GM19238 (cell line): ENCODE measurements around the gene PAK5.

Experiments
- DNase-seq: peaks from one replicate; pipeline ENCODE4 v3.0.0; 2011; ENCODE audit warnings: low spot score; ENCODE audit not compliant: insufficient read length

The PAK5 gene

DNA sequence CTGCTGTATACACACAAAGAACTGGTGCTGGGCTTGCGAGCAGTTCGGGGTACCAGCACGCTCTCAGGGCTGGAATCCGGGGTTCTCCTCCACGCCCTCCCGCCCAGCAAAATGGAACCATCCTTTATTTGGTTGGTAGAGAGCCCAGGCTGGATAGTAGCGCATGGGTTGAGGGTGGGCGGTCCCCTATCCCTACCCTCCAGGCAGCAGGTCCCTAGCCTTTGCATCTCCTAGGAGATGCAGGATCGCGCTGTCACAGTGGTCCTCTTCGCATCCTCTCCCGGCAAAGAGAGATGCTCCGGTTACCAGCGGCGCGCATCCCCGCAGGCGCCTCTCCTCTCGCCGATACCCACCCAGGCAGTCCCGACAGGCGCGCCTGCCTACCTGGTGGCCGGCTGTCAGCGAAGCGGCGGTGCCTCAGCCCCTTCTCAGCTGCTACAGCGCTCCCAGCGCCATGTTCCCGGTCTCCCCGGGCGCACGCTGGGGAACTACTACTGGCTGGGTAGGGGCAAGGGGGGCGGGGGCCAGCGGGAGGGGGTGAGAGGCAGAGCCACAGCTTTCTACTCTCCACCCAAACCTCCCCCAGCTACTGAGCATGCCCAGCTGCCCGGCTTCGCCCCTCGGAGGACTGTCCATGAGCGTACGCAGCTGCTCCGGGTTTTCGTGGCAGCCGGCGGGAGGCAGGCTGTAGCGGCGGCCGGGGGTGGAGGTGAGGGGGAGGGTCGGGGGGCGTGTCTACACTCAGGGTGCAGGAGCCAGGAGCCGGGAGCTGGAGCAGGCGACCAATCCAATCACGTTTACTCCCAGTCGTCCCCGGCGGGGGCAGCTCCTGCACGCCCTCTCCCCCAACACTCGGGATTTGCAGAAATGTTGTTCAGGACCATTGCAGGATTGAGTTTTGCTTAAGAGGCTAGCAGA lies at the start of gene PAK5:
Gene PAK5 (minus strand): TSS at position 699 of the 918 bp plus-strand sequence. CDS start 194,748 bp downstream, outside the sequence.
- DNase-seq: no peak

DNA sequence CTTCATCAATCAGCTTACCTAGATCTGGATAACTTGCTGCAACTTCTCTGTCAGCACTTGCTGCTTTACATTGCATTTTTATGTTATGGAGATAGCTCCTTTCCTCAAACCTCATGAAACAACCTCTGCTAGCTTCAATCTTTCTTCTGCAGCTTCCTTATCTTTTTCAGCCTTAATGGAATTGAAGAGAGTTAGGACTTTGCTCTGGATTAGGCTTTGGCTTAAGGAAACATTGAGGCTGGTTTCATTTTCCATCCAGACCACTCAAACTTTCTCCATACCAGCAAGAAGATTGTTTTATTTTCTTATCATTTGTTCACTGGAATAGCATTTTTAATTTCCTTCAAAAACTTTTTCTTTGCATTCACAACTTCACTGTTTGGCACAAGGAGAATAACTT lies 48.8 kb upstream of the PAK5 start:
- DNase-seq: no peak

DNA sequence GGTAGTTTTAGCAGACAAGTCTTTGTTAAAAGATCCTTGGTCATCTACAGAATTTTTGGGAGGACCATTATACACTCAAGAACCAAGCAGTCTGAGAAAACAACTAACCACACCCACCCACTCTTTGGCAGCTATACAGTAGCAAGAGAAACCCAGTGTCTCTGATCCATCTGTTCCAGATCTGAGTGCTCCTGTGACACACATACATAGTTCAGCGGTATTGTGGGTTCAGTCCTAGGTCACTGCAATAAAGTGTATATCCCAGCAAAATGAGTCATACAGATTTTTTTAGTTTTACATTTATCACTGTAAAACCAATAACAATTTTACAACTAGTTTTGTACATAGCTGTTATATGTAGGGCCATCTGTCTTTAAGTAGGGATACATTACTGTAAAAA lies 47.4 kb upstream of the PAK5 start:
- DNase-seq: no peak

DNA sequence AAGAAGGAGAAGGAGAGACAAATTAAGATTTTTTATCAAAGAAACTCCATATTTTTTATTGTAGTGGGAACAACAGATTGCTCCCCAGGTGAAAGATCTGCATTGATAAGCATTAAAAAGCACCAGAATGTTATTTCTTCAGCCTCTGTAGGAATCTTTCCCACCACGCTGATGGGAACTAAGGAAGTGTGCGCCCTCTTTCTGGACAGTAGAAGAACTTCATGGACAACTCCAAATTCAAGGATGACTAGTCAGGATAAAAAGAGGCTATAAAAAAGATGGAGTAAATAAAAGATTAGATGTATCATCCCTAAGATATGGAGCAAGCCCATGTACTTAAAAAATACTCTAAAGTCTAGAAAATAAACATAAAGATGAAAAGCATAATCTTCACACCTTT lies 45.8 kb upstream of the PAK5 start:
- DNase-seq: no peak

DNA sequence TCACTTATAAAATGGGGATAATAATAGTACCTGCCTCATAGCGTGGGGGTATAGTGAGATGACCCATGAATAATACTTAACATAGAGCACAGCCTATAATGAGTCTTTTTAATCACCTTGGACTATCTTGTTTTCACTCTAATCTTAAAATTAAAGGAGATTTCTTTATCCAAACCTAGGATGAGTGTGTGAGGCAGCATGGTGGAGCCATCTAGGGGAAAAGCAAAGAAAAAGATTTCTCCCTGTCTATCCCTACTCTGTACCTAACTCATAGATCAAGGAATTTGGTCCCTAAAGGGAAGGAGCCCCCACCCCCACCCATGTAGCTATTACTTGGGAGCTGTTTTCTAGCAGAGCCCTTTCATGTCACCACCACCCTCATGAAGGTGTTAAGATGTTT lies 45.2 kb upstream of the PAK5 start:
- no peak for DNase-seq

DNA sequence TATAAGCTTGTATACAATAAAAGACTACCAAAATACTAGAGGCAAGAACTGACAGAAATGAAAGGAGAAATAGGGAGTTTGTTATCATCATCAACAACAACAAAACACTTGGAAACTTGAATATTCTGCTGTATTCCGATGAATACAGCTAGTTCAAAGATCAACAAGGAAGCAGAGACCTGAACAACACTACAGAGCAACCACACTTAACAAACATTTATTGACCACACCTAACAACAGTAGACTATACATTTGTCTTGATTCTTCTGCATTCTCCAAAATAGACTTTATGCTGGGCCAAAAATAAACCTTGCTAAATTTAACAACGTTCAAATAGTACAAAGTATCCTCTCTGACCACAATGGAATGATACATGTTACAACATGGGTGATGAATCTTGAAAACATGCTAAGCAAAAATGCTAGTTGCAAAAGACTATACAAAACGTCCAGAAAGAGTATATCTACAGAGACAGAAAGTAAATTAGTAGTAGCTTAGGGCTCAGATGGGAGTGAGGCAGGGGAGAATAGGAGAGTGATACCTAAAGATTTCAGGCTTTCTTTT lies 39.1 kb upstream of the PAK5 start:
- no peak for DNase-seq

DNA sequence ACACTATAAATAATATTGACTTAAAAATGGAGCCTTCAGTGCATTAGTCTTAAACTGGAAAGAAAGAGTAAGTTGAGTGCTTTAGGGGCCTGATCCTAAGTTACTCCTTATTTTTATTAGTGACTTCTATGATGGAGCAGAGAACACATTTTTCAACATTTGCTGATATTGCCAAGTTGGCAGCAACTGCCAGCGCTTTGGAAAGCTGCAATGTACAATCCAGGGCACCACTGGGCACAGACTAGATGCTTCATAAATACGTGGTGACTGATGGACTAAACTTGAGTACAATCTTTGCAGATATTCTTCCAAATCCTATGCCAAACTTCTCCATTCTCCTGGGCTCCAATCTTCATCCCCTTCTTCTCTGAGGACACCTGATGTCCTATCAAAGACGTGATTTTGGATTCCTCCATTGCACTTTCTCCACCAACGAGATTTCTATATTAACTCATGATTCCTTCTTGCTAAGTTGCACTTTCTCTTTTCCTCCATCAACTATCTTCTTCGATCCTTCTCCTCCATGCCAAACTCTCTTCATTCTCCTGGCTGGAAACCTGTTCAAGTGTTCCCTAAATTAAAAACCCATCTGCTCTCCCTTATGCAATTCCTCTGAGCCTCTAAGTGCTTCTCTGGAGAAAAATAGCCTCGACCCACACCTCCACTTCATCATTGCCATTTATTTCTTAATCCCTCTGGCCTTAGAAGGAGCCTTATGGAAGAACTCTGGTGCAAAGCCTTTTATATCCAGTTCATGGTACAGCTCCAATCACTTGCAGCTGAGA lies 28.5 kb upstream of the PAK5 start:
- no peak for DNase-seq

DNA sequence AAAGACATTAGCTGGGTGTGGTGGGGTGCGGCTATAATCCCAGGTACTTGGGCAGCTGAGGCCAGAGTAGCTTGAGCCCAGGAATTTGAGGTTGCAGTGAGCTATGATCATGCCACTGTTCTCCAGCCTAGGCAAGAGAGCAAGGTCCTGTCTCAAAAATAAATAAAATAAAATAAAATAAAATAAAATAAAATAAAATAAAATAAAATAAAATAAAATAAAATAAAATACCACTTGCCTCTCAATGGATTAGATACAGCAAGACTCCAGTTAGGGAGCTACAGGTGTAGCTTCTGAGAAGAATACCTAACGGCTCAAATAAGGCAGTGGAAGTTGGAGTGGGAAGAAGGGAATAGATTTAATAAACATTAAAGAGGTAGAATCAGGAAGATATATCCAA lies 13.7 kb upstream of the PAK5 start:
- no peak for DNase-seq

DNA sequence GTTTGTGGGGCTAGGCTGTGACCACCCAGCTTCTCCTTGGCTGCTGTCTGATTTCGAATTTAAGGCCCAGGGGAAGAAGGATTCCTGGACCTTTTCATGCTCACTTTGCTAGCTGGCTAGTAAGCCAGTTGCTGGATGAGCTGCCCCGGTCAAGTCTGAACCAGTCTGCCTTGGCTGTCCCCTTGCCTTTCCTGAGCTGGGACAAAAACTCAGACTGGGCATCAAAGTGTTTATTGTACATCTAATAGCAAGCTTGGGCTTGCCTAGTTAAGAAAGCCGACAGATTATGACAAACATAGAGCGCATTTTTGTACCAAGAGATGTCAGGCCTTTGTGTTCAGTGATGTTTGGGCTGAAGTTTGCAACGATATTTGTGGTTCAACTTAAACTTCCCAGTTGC lies 750 bp upstream of the PAK5 start:
- DNase-seq: no peak

DNA sequence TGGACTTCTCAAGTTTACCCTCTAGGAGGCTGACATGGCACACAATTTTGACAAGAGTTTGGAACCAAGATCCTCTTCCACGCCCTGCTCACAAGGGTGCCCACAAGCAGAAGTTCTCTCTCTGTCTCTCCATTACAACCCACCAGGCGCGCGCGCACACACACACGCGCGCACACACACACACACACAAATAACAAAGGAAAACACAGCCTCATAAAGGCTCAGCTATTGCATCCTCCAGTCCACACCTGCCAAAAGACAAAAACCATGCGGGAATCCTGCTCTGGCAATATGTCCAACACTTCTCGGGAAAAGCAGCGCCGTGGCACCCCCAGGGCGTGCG lies 870 bp downstream of the PAK5 start:
- no peak for DNase-seq

DNA sequence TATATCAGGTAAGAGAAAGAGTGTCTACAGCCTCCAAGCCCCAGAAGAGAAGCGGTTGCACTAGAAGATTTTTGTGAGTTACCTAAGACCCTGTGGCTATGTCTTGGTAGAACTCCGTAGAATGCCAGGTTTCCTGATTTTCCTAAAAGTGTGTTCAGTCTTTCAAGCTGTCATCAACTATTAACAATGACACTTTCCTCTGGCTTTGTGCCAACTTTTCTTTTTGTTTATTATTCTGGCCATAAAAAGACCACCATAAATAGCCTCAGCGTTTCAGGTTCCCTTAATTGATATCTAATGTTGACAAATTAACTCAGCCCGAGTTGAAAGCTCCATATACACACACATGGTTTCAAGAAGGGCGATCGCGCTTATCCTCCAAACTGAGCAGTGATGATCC lies 1.2 kb downstream of the PAK5 start:
- no peak for DNase-seq

DNA sequence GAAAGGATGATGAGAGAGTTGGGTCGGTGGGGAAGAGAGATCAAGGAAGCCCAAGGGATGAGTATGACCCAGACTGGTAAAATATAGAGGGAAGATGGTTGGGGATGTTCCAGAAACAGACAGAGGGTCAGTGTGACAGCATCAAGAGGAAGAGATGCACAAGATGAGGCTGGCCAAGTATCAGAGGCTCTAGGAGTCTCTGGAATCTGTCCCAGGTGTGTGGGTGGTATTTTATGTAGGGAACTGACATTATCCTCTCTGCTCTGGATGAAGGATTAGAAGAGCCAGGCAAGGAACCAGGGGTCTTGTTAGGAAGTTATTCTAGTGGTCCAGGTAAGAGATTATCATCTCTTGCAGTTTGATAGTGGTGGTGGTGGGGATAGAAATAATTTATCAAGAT lies 3.6 kb downstream of the PAK5 start:
- DNase-seq: no peak

DNA sequence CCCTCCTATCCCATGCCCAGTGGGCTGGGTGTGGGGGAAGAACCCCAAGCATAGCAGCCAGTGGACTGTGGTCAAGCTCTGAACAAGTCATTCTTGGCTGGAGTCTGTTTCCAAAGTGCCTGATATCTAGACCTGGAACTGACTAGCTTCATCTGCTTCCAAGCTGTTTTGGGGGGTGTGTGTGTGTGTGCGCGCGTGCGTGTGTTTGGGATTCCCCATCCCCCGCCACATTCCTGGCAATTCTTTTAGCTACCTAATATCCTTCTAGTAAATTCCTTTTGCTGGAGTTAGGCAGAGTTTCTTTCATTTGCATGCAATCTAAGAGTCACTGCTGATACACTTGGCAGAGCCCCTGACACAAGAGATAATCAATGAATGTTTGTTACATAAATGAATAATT lies 7.8 kb downstream of the PAK5 start:
- DNase-seq: no peak

DNA sequence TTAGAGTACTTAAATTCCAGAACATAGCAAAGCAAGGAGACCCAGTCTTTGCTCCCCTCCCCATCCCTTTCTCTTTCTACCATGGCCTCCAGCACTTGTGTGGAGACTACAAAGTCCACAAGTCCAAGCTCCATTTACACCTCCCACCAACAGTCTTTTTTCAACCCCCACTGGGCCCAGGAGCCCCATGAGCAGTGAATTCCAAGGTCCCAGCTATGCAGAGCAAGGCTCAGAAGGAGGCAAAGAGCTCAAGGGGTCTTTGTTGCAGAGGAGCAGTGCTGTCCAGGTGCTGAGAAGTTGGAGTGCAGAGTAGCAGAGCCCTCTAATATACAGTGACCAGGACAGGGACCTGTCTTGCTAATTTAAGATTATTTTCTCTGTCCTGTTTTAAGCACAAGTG lies 9.0 kb downstream of the PAK5 start:
- no peak for DNase-seq

DNA sequence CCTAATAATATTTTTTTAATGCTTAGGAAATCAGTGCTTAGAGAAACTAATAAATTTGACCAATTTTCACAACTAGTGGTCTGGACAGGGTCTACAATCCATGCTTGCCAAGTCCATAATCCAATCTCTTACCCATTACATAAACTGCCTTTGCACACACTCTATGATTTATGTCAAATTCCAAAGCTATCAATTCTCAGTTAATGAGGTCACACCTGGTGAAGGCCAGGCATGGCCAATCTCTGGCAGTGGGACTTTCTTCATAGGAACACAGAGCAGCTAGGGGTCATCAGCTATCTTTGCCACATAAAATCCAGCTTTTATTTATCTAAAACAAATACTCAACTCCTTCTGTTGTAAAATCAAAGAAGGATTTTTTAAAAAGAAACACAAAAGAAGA lies 21.2 kb downstream of the PAK5 start:
- no peak for DNase-seq

DNA sequence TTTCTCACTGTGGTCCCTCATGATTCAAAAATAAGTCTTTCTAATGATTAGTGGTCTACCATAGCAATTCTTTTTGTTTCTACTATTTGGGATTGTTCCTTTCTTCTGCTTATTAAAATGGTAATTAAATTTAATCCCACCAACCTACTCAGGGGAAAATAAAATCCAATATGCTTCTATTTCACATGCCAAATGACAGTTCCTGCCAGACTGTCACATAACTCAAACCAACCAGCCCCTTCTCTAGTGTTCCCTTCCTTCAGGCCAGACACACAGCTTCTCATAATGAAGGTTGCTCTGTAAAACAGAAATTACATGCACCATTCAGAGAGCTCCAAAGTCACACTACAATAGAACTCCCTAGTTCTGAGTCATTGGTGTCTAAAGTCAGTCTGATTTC lies 23.2 kb downstream of the PAK5 start:
- DNase-seq: no peak

DNA sequence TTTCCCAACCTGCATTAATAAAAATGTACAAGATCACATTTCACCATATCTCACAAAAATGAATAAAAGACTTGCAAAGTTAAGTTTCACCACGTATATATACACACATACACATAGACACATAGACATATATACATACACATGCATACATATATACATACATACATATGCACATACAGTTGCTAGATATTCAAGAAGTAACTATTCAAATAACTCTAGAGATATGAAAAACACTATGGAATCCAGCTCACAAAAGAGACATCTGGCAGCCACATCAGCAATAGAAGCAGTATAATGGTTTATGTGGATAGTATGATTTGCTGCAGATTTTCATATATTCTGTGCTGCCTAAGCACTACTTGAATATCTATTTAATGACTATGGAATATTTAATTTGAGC lies 28.1 kb downstream of the PAK5 start:
- DNase-seq: no peak

DNA sequence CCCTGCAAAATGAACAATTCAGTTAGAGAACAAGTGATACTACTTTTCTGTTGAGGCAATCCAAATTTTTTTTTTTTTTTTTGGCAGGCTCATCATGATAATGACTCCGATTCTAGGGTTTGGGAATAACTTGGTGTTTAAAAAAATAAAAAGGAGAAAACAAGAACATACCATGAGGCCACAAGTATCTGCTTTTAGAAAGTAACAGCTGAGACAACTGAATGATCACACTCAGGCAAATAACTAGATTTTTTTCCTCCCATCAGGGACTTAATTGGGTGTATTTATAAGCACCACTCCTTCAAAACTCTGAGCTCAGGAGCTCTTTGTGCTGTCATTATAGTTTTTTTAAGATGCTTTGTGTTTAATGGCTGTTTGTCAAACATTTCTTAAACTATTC lies 29.6 kb downstream of the PAK5 start:
- DNase-seq: no peak

DNA sequence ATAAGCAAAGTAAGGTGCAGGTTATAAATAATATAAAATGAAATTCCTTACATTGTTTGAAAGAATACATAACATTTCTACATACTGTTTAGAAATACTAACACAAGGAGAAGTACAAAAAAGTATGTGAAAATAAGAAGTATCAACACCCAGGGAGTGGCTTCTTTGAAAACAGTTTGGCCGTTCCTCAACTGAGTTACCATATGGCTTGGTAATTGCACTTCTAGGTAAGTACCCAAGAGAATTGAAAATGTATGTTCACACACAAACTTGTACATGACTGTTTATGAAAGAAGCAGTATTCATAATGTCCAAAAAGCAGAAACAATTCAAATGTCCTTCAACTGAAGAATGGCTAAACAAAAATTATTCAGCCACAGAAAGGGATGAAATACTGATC lies 30.7 kb downstream of the PAK5 start:
- no peak for DNase-seq

DNA sequence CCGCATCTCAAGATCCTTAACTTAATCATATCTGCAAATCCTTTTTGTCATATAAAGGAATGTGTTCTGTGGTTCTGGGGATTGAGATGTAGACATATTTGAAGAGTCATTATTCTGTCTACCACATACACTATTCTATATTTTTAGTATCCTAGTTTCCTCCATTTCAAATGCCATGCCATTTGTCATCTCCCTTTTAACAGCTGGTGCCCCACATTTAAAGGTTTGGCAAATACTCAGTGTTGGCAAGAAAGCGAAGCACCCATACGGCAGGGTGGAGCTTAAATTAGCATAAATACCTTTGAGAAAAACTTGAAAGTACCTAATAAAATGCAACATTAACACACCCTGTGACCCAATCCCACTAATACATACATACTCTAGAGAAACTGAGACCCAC lies 31.7 kb downstream of the PAK5 start:
- DNase-seq: no peak

DNA sequence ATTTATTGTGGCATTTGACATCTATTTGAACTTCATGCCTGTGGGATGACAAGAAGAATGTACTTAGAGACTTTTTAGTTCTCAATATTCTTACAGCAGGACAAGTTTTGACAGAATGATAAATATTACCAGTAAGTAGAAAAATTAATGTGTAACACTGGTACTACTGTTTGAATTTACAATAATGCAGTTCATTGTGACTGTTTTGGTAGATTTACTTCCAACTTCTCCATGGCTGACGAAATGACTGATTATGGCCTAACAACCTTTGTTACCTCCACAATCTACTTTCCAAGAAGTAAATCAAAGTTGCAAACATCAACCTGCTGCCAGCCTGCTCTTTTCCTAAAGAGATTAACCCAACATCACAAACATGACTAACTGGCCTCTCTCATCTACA lies 38.5 kb downstream of the PAK5 start:
- no peak for DNase-seq

DNA sequence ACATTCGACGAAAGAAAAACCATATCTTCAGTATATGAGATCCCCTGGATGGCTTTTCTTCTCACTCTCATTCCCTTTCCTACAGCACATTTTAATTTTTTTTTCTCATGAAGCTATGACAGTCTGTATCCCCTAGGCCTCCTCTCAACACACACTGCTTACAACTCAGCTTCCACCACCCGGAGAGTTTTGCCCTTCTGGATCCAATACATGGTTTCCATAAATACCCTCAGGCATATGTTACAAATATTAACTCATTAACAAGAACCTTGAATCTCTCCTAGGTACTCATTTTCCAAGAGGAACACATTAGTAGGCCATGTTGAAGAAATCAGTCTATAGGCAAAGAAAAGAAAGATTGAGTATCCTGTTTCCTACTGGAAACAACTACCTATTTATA lies 44.0 kb downstream of the PAK5 start:
- DNase-seq: no peak

DNA sequence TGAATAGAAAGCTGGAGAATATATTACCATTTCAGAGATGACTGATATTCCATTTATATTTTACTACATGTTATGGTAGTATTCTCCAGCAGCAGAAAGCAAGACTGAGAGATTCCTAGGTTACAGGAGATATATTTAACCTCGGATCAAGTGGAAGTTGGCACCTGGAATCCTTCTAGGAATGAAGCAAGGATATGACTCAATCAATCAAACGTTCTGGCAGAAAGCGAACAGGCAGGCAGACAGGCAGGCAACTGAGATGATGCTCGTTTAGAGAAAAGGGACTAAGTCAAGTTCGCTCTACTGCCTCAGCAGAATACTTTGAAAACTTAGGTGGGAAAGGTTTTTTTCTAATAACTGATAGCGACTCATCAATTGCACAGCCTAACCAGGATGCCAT lies 46.2 kb downstream of the PAK5 start:
- DNase-seq: no peak
